Measurements from ENCODE around the gene PNKP. TPM values are rescaled to one million over a fixed set of nuclear protein-coding genes. Genes with fewer than 3 reads are reported as not detected.

PNKP gene
- total and polyA plus RNA-seq, 2 of the 8 experiments (the other 6 are each of a cell fraction or from before 2014, with no cell fraction given): 45.8 to 105 TPM

- peaks cover 12% of the 10 kb centered on the region for H3K79me1 ChIP-seq (ENCODE audit: low read depth, low read length)
- WGBS, 2 experiments (ENCODE audit: extremely low coverage in 1 of 2, insufficient coverage in 1 of 2, insufficient read length in 1 of 2, insufficient replicate concordance in 2 of 2, low coverage in 1 of 2, low lambda C conversion rate in 2 of 2, missing lambda C conversion rate in 1 of 2): 94% methylated on average over 20 of the region's 60 CpGs; no CpG with 5 or more reads in 1 of the 2 experiments
- H3K27ac ChIP-seq (ENCODE audit: low read depth, low read length): no peak overlapping the region
- no peak overlapping the region for H3K23ac ChIP-seq (ENCODE audit: insufficient read length)
- ChIA-PET CTCF (ENCODE audit: partially characterized antibody) (interaction anchor here (0.7 to 1.0 kb wide), 3 partner anchors 17 to 61 kb away, joined by 3 to 4 read pairs (median 3); no protein-coding TSS in a partner anchor), POLR2A (ENCODE audit: partially characterized antibody) (interaction anchor here (0.9 to 12.4 kb wide), 9 partner anchors 7 to 172 kb away, joined by 3 to 247 read pairs (median 5); partner anchors contain the start of genes ADM5, AKT1S1, PTOV1 and TBC1D17)
- H2BK20ac ChIP-seq (ENCODE audit: low read length): no peak overlapping the region
- H3K56ac ChIP-seq (replicated peaks; ENCODE audit: insufficient read length, low read depth, low read length): no peak overlapping the region
- H3K27me3 ChIP-seq (replicated peaks in 1 of 4; ENCODE audit: control insufficient read depth in 3 of 4, extremely low read depth in 1 of 4, insufficient read depth in 3 of 4, low read length in 3 of 4): no peaks in the 10 kb centered on the region
- DNase-seq (ENCODE audit: low read depth in 1 of 2, low spot score in 2 of 2): no peak
- H3K36me3 ChIP-seq (ENCODE audit: control insufficient read depth in 2 of 4, insufficient read depth in 4 of 4, low read length in 3 of 4): peaks cover 34 to 69% (median 55%) of the 10 kb centered on the region in 4 experiments
- peaks cover 0 to 16% (median 4%) of the 10 kb centered on the region in 4 experiments; a peak in 5 of 7 replicates for H3K4me1 ChIP-seq (replicated peaks in 1 of 4; ENCODE audit: control insufficient read depth in 3 of 4, insufficient read depth in 4 of 4, low read length in 3 of 4)
- peak overlapping the region; percentile 18; the same call in 1 of the 2 replicates for H4K8ac ChIP-seq (ENCODE audit: extremely low read depth, insufficient read depth, low read length)
- no peak overlapping the region for H4K5ac ChIP-seq (ENCODE audit: insufficient read length, low read depth, low read length)
- H2AK5ac ChIP-seq (ENCODE audit: low read depth, low read length): no peak overlapping the region
- H2BK5ac ChIP-seq (ENCODE audit: low read depth, low read length): no peak overlapping the region
- H3K23me2 ChIP-seq (ENCODE audit: low read depth, low read length): peaks cover 6% of the 10 kb centered on the region; the same call in 1 of the 2 replicates
- H3K79me2 ChIP-seq (ENCODE audit: control insufficient read depth in 1 of 2, insufficient read depth in 2 of 2, low read length in 2 of 2): peaks cover 0 to 27% of the 10 kb centered on the region in 2 experiments; a peak in 2 of 4 replicates
- H4K20me1 ChIP-seq (replicated peaks in 1 of 2; ENCODE audit: control insufficient read depth in 1 of 2, insufficient read depth in 2 of 2, low read length in 2 of 2): peaks cover 31 to 42% of the 10 kb centered on the region in 2 experiments
- H3K4me2 ChIP-seq (ENCODE audit: insufficient read depth in 1 of 2, low read depth in 2 of 2, low read length in 2 of 2): no peak overlapping the region
- no peak overlapping the region for H2AFZ ChIP-seq (ENCODE audit: low read length)
- no peak overlapping the region for H4K91ac ChIP-seq (replicated peaks; ENCODE audit: insufficient read length, low read length)
- H3K9ac ChIP-seq (replicated peaks in 1 of 4; ENCODE audit: extremely low read depth in 1 of 4, low read depth in 3 of 4, low read length in 3 of 4): no peak overlapping the region
- no peak overlapping the region for H3K4ac ChIP-seq (replicated peaks; ENCODE audit: insufficient read length, low read depth, low read length)
- H3K14ac ChIP-seq (ENCODE audit: insufficient read length): no peak overlapping the region
- H3K4me3 ChIP-seq (ENCODE audit: extremely low read depth in 1 of 4, insufficient read depth in 2 of 4, low read depth in 3 of 4, low read length in 4 of 4): no peak overlapping the region
- no peaks in the 10 kb centered on the region for H3K9me3 ChIP-seq (ENCODE audit: insufficient read depth in 2 of 2, low read depth in 1 of 2, low read length in 1 of 2)
- H2BK120ac ChIP-seq (replicated peaks; ENCODE audit: low read depth, low read length): no peak overlapping the region
- no peak for FAIRE-seq
- H2BK15ac ChIP-seq (ENCODE audit: low read length): no peak overlapping the region
- H3K18ac ChIP-seq (ENCODE audit: extremely low read depth, low read length): no peak overlapping the region
- no peak overlapping the region for H2BK12ac ChIP-seq (ENCODE audit: low read depth, low read length)
- TF ChIP-seq HDAC6 (IDR thresholded peaks at IDR 0.05; ENCODE audit: low read depth, low read length): no peak
- TF ChIP-seq EZH2 (IDR thresholded peaks at IDR 0.05; ENCODE audit: low read depth, low read length, severe bottlenecking): no peak
- no peak for TF ChIP-seq ASH2L (IDR thresholded peaks at IDR 0.05; ENCODE audit: low read length)
- no peak for TF ChIP-seq SP2 (IDR thresholded peaks at IDR 0.05; ENCODE audit: low read length)
- TF ChIP-seq NANOG (IDR thresholded peaks at IDR 0.05; ENCODE audit: insufficient read depth, low read depth, low read length, poor library complexity, severe bottlenecking): no peak
- TF ChIP-seq PHF8 (conservative IDR thresholded peaks at IDR 0.05; ENCODE audit: low read depth, low read length): no peak
- TF ChIP-seq CTCF (IDR thresholded peaks at IDR 0.05; ENCODE audit: control extremely low read depth in 1 of 3, insufficient read depth in 1 of 3, low read depth in 1 of 3, low read length in 3 of 3): no peak
- no peak for TF ChIP-seq CHD2 (IDR thresholded peaks at IDR 0.05; ENCODE audit: low read length)
Observed at GRCh38 chr19:49861541-49862378, 5.6 kb downstream of the PNKP start.

Data from H1 (cell line).